Esophagus mucosa (tissue), 1 donor: ENCODE measurements around the gene NPM1. TPM values are rescaled to one million over a fixed set of nuclear protein-coding genes. Genes with fewer than 3 reads are reported as not detected.
A peak's percentile ranks its signal among the peaks of the same experiment; 100 is the strongest.
"Not testable (repeated sequence)": the region's sequence is repeated elsewhere in the genome, so short reads cannot be mapped to it uniquely, and the experiment has no call there.

Experiments
- ATAC-seq: fragments of 200-7000 bp; cut with Tn5 transposase; one replicate; pipeline ENCODE4 v1.9.1; 2020
- total RNA-seq: library from RNA; stranded (reverse); gene quantifications from one replicate; pipeline ENCODE4 v1.2.4, GENCODE V29; 2023
- donor health status: DM: yes; HTN: yes; CAD: no.

Gene NPM1
- total RNA-seq, 1 donor from 2014 or later, result 922 TPM

DNA sequence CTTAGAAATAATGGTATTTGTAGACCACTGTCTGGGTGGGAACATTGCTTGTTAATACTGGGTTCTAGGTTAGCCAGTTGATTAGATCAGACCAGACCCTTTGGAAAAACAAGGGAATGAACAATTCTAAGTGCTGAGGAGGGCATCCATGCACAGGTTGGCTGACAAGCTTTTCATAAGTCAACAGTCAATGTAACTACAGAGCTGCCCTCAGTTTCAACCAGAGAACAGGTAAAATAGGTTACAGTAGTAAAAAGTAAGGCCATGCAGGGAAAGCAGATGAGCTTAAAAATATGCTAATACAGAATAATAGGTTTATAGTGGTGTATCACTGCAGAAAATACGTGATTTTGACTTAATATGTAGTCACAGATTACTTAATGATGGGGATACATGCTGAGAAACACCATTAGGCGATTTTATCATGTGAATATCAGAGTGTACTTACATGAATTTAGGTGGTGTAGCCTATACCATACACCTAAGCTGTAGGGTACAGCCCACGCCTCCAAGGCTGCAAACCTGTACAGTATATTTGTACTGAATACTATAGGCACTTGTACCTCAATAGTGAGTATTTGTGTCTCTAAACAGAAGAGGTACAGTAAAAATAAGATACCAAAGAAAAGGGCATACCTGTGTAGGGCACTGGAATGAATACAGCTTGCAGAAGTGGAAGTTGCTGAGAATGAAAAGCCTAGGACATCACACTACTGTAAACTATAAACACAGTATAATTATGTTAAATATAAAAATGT is 25.7 kb downstream of the NPM1 start:
- ATAC-seq, result no peak

DNA sequence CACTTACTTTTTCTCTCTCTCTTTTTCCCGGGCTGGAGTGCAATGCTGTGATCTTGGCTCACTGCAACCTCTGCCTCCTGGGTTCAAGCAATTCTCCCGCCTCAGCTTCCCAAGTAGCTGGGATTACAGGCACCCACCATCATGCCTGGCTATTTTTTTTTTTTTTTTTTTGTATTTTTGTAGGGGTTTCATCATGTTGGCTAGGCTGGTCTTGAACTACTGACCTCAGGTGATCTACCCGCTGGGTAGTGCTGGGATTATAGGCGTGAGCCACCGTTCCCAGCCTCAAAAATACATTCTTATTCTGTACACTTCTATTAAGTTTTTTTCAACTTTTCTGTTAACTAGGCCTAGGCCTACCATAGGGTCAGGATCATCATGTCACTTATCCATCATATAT is 26.3 kb downstream of the NPM1 start:
- ATAC-seq, result not testable (repeated sequence)

DNA sequence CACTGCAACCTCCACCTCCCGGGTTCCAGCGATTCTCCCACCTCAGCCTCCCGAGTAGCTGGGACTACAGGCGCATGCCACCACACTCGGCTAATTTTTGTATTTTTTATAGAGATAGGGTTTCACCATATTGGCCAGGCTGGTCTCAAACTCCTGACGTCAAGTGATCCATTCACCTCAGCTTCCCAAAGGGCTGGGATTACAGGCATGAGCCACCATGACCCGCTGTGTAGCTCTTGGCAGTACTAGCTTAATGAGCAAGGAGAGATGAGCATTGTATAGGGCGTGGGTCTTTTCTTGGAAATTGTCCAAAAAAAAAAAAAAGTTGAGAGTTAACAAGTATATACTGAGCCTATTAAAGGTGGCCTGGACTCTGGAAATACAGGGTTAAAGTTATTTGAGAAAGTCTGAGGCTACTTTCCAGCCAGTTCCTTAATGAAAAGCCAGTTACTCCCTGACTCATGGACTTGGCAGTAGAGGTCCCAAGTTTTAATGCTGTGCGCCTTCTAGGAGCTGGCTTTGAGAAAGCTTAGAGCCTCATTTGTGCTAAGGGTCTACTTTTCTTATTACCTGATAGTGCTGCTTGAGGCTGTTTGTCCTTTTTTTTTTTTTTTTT is 27.6 kb downstream of the NPM1 start:
- peak; percentile 25 for ATAC-seq

DNA sequence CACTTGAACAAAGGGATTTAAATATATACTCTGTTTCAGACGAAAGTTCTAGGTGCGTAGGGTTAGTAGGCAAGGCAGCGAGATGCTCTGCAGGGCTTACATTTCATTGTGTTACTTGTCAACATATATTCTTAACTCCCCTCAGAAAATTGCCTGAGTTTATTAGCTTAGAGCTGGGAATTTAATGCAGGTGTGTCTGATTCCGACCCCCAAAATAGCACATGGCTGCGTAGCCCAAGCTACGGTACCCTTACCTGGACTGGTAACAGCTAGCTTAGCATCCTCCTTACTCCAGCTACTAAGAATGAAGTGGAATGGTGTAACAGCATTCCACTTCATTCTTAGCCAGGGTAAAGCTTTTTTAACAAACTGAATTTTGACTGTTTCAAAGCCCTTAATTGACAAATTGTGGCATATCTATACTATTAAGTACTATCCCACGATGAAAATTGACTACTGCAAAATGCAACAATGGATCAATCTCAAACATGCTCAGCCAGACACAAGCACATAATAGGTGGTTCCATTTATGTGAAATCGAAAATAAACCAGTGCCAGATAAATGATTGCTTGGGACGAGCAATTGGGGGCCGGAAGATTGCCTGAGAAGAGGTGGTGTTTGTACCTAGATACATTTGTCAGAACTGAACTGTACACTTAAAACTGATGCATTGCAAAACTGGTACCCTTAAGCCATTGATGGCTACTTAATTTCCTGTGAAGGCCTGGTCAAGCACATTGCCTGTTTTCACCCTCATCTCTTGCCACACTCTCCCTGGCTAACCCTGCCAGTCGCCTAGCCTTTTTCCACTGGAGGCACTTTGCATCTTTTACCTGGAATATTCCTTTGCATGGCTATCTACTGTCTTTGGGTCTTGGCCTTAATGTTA is 28.8 kb downstream of the NPM1 start:
- no peak for ATAC-seq

DNA sequence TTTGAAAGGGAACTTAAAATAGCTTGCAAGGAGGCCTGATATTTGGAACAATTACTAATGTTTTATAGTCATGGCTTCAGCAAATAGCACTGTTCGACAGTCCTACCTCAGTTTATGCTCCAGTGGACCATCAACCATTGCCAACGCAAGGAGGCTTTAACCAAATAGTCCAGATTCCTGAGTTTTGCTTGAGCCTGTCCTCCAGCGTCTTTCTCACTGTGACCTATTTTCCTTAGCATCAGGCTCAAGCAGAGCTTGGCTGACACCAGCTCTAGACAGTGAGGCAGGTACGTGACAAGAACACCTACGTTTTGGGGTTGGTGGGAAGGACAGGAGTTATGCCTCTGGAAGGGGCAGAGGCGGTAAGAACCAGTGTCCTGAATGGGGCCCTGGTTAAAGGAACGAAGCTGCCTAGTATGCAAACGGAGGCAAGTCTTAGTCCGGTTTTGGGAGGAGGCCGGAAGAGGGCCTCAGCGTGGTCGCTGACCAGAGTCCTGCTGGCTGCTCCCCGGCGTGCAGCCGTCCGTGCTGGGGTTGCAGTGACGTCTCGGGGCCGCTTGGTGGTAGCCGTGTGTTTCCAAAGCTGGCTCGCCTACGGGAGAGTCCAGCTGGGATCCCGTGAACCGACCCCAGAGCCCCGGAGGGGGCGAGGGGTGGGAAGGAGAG is 30.8 kb downstream of the NPM1 start:
- peak; percentile 74 for ATAC-seq

DNA sequence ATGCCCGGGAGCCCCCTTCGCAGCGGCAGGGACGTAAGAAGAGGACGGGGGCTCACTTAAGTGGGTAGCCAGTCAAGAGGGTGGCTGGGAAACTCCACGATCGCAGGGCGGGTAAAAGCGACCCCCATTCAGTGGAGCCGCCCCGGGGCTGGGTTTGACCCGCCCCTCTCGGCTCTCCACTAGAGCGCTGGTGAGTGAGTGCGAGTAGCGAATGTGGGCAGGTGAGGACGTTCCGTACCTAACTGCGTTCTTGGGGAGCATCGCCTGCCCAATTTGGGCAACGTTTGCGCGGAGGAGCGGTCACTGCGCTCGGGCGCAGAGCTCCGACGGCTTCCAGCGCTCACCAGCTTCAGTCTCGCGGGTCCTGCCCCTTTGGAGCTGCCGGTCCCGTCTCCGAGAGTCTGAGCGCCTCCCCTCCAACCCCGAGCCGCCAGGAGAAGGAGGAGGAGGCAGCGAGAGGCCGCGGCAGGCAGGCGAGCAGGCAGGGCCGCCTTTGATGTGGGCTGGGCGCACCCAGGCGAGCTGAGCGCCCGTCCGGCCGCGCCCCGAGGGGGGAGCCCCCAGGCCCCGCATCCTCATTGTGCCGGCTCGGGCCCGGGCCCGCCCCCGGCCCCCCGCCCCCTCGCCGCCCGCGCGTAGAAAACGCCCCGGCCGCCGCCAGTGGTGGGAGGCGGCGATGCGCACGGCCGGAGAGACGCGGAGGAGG is 31.5 kb downstream of the NPM1 start, which contains the start of gene FGF18:
Gene FGF18, plus strand, starts transcription at position 666 of the 706 bp plus-strand sequence. CDS start 553 bp downstream, outside the sequence.
- ATAC-seq, result peak; percentile 44

DNA sequence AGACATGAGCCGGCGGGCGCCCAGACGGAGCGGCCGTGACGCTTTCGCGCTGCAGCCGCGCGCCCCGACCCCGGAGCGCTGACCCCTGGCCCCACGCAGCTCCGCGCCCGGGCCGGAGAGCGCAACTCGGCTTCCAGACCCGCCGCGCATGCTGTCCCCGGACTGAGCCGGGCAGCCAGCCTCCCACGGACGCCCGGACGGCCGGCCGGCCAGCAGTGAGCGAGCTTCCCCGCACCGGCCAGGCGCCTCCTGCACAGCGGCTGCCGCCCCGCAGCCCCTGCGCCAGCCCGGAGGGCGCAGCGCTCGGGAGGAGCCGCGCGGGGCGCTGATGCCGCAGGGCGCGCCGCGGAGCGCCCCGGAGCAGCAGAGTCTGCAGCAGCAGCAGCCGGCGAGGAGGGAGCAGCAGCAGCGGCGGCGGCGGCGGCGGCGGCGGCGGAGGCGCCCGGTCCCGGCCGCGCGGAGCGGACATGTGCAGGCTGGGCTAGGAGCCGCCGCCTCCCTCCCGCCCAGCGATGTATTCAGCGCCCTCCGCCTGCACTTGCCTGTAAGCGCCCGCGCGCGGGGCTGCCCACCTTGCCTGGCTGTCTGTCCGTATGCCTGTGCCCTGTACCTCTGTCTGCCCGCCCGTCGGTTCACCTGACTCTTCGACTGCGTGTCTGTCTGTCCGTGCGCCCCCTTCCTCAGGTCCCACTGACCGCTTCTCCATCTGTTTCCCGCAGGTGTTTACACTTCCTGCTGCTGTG is 32.2 kb downstream of the NPM1 start:
- peak; percentile 36 for ATAC-seq

DNA sequence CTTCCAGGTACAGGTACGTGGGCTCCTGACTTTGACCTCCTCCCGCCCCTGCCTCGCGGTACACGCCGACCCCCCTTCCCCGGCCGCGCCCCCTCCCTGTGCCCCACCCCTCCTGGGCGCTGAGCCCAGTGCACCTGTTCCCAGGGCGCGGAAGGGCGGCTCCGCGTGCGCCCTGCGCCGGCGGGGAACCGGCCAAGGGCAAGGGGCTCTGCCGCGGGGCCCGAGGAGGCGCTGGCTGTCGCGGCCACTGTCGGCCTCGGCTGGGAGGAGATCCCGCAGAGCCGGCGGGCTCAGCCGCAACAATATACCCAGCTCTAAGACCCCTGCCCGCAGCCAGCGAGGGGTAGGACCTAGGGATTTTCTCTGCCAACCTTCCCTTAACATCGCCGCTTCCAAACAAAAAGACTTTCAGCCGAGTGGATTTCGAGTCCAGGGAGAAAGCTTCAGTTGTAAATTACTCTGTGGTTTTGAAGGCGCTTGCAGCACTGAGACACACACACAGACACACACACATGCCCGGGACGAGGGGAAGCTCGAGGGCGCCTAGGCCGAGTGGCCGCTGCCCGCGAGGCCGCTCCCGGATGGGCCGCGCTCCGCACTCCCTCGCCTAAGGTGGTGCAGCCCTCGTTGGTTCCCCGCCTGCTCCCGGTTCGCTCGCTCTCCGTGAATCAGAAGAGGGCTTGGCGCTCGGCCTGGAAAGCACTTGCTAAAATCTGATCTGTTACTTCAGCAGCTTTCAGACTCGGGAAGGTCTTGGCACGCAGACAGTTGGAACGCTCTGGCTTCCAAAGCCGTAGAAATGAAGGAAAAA is 33.0 kb downstream of the NPM1 start:
- peak; percentile 24 for ATAC-seq

DNA sequence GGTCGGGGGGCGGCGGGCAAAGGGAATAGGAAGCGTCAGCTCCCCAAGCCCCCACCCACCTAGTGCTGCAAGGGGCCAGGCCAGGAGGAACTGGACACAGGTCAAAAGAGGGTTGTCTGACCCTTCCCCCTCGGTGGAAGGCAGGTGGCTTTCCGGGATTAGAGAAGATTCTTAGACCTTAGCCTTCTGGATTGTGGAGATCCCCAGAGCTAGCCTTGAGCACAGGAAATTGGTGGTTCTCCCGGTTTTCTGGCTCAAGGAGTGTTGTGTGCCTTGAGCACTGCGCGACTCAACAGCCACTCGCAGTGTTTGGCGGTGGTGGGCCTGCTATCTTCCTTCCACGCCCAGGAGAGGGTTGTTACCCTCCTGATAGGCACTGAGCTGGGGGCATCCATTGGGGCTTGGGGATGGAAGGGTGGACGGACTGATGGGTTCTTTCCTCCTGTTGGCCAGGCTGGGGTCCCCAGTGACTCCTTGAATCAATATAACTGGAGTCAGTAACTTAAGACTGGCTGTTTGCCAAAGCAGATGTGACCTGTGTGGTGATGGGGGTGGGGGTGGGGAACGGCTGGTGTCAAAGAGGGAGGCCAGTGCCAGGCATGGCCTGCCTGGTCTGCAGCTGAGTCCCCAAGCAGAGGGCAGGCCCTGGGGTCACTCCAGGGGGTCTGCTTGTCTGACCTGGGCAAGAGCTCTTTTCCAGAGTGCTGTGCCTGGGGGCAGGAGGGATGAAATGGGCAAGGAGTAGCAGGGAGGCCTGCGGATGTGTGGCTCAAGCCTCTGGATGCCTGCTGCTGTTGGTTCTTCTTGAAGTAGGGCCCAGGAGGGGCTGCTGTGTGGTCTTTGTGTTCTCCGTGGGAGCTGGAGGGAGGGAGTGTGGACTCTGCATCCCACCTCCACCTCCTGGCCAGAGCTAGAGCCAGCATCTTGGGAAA is 33.9 kb downstream of the NPM1 start:
- no peak for ATAC-seq

DNA sequence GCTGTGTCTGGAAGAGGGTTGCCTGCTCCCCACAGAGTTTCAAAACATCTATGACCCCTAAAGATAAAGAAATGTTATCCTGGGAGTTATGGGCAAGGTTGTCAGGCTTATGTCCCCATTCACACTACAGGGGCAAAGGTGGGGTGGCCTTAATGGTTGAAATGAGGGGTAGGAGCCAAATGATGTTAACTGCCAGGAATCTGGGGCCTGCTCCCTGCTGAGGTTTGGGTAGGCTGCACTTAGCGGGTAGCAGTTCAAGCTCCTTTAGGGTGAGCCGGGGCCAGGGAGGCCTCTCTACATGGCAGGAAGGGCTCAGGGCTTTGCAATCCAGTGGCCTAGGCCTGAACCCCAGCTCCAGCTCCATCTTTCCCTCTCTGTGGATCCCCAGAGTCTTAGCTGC is 34.8 kb downstream of the NPM1 start:
- ATAC-seq, result no peak

DNA sequence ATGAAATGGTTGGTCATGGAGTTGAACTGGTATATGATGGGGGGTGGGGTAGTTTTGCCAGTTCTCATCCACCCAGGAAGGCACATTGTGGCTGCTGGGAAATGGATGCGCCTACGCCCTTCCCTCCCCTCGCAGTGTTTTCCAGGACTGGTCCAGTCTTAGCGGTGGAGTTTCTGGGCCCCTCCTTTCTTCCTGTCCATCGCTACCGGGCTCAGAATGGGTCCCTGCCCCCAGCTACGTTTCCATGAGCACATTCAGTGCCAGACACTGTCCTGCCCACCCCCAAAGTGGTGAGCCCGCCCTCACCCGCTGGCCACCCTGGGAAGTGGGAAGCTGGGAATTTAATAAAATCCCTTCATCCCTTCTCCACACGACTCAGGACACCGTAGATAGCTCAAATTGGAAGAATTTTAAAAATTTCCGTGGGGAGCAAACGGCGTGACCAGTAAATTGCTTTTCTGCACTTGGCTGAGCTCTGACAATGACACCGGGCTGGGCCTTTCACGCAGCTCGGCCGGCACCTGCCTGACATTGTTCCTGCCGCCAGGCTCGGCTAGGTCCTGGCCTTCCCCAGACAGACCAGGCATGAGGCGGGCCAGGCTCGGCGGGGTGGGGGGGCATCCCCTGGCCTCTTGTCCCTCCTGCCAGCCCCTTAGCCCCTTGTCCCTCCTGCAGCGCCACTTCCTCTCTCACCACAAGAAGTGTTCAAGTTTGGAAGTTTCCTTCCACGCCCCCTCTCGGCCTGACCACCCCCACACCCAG is 35.4 kb downstream of the NPM1 start:
- ATAC-seq, result no peak

DNA sequence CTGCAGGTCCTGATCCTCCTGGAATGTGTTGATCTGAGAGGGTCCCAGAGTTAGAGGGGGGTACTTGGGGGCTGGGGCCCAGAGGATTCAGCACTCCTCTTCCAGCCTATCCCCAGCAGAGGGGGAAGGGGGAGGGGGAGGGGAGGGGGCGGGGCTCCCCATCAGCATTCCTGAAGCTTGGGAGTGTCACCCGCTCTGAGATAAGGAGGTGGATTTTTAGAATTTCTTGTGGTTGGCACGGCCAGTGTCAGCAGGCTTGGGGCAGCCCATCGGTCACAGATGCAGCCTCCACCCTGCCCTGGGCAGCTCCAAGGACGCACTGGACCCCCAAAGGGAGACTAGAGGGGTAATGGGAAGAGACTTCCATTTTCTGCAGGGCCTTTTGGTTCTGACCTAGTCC is 37.1 kb downstream of the NPM1 start:
- ATAC-seq, result no peak

DNA sequence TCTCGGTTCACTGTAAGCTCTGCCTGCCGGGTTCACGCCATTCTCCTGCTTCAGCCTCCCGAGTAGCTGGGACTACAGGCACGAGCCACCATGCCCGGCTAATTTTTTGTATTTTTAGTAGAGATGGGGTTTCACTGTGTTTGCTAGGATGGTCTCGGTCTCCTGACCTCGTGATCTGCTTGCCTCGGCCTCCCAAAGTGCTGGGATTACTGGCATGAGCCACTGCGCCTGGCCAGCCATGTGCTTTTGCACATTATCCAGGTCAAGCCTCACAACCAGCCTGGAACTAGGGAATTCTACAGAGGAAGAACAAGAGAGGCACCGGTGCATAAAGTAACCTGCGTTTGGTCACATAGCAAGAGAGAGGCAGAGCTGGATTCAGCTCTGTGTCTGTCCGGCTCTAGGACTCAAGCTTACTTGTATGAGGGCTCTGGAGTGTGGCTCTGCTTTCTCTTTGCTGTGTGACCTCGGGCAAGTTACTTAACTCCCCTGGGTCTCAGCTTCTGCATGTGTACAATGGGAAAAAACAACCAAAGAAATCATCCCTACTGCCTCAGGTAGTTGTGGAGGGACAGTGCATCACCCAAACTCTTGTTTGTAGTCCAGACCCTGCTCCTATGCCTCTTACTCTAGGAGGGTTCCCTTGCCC is 38.1 kb downstream of the NPM1 start:
- ATAC-seq, result no peak

DNA sequence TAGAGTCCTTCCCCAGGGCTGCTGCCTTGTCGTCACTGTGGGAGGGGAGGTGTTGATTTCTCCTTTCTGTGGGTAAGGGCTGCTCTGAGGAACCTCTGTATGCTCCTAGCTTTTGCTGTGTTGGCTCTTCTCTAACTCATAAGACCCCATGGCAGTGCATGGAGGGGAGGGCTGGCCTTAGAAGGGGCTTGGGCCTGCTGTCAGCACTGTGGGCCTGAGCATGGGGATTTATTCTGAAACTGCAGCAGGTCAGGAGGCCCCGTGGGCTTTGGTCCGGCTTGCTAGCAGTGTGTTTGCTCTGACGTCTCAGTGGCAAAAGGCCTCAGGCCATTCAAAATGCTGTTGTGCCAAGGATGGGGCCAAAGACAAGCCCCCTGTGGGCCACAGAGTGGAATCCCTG is 38.6 kb downstream of the NPM1 start:
- ATAC-seq, result no peak

DNA sequence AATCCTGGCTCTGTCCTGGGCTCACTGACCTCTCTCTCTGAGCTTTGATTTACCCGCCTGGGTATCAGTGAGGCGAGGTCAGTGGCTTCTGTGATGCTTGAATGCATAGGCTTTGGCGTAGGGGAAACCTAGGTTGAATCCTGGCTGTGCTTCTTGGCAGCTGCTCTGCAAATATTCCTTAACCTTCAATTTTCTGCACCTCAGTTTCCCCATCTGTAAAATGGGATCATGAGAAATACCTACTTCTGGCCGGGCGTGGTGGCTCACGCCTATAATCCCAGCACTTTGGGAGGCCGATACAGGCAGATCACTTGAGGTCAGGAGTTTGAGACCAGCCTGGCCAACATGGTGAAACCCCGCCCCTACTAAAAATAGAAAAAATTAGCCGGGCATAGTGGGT is 39.0 kb downstream of the NPM1 start:
- no peak for ATAC-seq

DNA sequence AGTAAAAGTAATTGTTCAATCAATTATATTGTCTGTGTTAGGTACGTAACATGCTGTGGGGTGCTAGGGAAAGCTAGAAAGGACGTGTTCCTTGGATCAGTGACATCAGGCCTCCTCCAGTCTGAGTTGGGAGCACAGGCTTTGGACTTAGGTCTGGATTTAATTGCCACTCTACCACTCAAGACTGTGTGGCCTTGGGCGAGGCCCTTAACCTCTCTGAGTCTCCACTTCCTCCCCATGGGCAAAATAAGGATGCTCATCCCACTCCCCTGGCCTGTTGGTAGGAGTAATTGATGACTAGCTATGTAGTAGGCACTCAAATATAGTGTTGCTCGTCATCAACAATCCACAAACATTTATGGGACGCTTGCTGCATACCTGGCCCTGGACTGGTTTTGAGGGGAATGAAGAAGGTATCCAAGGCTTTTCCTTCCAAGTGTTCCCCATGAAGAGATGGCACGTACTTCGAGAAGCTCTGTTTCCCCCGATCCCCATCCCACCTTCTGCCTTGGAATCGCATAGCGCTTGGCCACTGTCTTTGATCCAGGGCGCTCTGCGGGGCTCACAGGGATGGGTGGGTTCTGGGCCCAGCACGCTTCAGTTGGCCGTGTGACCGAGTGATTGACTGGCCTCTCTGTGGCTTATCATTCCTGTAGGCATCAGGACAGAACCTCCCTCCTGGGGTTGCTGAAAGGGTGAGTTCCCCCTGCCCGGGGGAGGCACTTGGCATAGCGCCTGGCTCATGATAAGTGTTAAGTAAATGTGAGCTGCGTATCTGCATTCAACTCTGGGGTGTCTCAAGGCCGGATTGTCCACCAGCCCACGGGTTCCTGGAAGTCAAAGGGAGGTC is 39.9 kb downstream of the NPM1 start:
- no peak for ATAC-seq

DNA sequence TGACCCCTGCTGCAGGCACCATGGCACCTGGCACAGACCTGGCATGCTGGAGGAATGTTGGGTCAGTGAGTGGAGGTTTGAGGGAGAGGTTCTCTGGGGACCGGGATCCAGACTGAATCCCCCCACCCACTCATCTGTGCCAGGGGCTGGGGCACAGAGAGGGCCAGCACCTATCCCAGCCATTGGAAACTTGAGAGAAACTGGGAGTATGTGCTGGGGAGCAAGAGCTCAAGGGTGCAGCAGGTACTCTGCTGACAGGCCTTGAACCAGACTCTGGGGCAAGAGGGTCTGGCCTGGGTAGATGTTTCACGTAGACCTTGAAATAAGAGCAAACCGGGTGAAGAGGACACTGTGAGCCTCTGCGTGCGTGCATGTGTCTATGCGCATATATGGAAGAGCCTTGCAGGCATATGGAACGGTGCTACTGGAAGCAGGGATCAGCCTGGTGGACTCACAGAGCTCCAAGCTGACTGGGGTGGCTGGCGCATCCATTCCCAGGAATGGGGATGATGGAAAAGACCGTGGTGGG is 40.6 kb downstream of the NPM1 start:
- ATAC-seq, result no peak
